Fibroblast of the aortic adventitia (primary cell): ENCODE measurements around the gene SLC6A3. TPM values are rescaled to one million over a fixed set of nuclear protein-coding genes. Genes with fewer than 3 reads are reported as not detected.

Source experiments
- DNase-seq: peaks from one replicate; pipeline ENCODE4 v3.0.0-alpha.2; 2010; ENCODE audit warnings: low read depth
- H3K4me3 ChIP-seq: 2 replicates; pipeline ENCODE4 v1.5.1; 2011; ENCODE audit warnings: low read depth, mild to moderate bottlenecking, control low read depth, low read length, moderate library complexity
- CTCF ChIP-seq: IDR thresholded peaks from 2 replicates; pipeline ENCODE4 v1.5.1; 2011; ENCODE audit warnings: mild to moderate bottlenecking, low read length, control low read depth, inconsistent platforms; ENCODE audit not compliant: insufficient read depth
- total RNA-seq: library from RNA; depleted of rRNA; stranded (reverse); fragments of >200 nt; gene quantifications from 2 replicates; pipeline ENCODE4 v1.2.3, GENCODE V29; 2012; ENCODE audit warnings: low replicate concordance

Gene SLC6A3
- total RNA-seq, 1 donor = not detected

GRCh38 chr5:1405539-1406530 is 39.4 kb downstream of the SLC6A3 start:
- TF ChIP-seq CTCF = no peak
- H3K4me3 ChIP-seq = no peak overlapping the region
- DNase-seq = no peak

- DNase-seq = no peak
- TF ChIP-seq CTCF = no peak
- H3K4me3 ChIP-seq = no peak overlapping the region
Observed at GRCh38 chr5:1405121-1405520, 40.1 kb downstream of the SLC6A3 start.

- H3K4me3 ChIP-seq = no peak overlapping the region
- no peak for TF ChIP-seq CTCF
- DNase-seq = no peak
Observed at GRCh38 chr5:1404062-1404461, 41.2 kb downstream of the SLC6A3 start.

GRCh38 chr5:1402611-1403255 is 42.5 kb downstream of the SLC6A3 start:
- no peak overlapping the region for H3K4me3 ChIP-seq
- no peak for TF ChIP-seq CTCF
- no peak for DNase-seq

- TF ChIP-seq CTCF = no peak
- H3K4me3 ChIP-seq = no peak overlapping the region
- no peak for DNase-seq
Observed at GRCh38 chr5:1401536-1402138, 43.6 kb downstream of the SLC6A3 start.

GRCh38 chr5:1400936-1401335 is 44.3 kb downstream of the SLC6A3 start:
- H3K4me3 ChIP-seq = no peak overlapping the region
- DNase-seq = no peak
- no peak for TF ChIP-seq CTCF
